Endodermal cell (in vitro differentiated cells): ENCODE measurements around the gene MTA1. TPM values are rescaled to one million over a fixed set of nuclear protein-coding genes. Genes with fewer than 3 reads are reported as not detected.
A peak's percentile ranks its signal among the peaks of the same experiment; 100 is the strongest.

ENCODE experiments used
- DNase-seq: peaks from one replicate; pipeline ENCODE4 v3.0.0-alpha.2; 2017
- H3K27ac ChIP-seq: 2 replicates; pipeline ENCODE4 v1.5.1; 2013; ENCODE audit warnings: mild to moderate bottlenecking, low read depth, low read length, moderate library complexity
- H3K27me3 ChIP-seq: 2 replicates; pipeline ENCODE4 v1.6.1; 2013; ENCODE audit warnings: mild to moderate bottlenecking, low read length, moderate library complexity; ENCODE audit not compliant: insufficient read depth, control insufficient read depth, poor library complexity, severe bottlenecking
- H3K36me3 ChIP-seq: 2 replicates; pipeline ENCODE4 v1.7.0; 2013; ENCODE audit warnings: mild to moderate bottlenecking, low read length, moderate library complexity; ENCODE audit not compliant: control insufficient read depth, insufficient read depth
- H3K4me1 ChIP-seq: one replicate; pipeline ENCODE4 v1.7.0; 2013; ENCODE audit warnings: low read length; ENCODE audit not compliant: control insufficient read depth, insufficient read depth
- H3K4me3 ChIP-seq: 2 replicates; pipeline ENCODE4 v1.5.1; 2013; ENCODE audit warnings: mild to moderate bottlenecking, low read length, moderate library complexity
- H3K9ac ChIP-seq: 2 replicates; pipeline ENCODE4 v1.6.1; 2013; ENCODE audit warnings: mild to moderate bottlenecking, low read length, moderate library complexity; ENCODE audit not compliant: poor library complexity, severe bottlenecking; ENCODE audit errors: extremely low read depth
- H3K9me3 ChIP-seq: 2 replicates; pipeline ENCODE4 v1.6.1; 2013; ENCODE audit warnings: mild to moderate bottlenecking, low read length, moderate library complexity; ENCODE audit not compliant: control insufficient read depth
- H3K27ac Mint-ChIP-seq: 2 replicates; pipeline ENCODE4 v1.8.0; 2020; ENCODE audit warnings: mixed read lengths
- H3K27me3 Mint-ChIP-seq: 2 replicates; pipeline ENCODE4 v1.8.0; 2021; ENCODE audit warnings: mild to moderate bottlenecking, mixed read lengths; ENCODE audit not compliant: insufficient read depth
- H3K36me3 Mint-ChIP-seq: 2 replicates; pipeline ENCODE4 v1.8.0; 2020; ENCODE audit warnings: low read depth, mixed read lengths
- H3K4me1 Mint-ChIP-seq: 2 replicates; pipeline ENCODE4 v1.8.0; 2020; ENCODE audit warnings: mixed read lengths
- H3K4me3 Mint-ChIP-seq: 2 replicates; pipeline ENCODE4 v1.8.0; 2020; ENCODE audit warnings: mild to moderate bottlenecking, moderate library complexity, mixed read lengths
- H3K9me3 Mint-ChIP-seq: 2 replicates; pipeline ENCODE4 v1.8.0; 2020; ENCODE audit warnings: mild to moderate bottlenecking, mixed read lengths
- CTCF ChIP-seq: fragments of 200-600 bp; sonication (generic); conservative IDR thresholded peaks from 2 replicates; pipeline ENCODE4 v1.5.0; 2021; ENCODE audit warnings: antibody characterized with exemption, mild to moderate bottlenecking
- WGBS, 2 experiments: methylation state at CpG; one replicate each; pipeline versions ENCODE4 v1.1.5 to v1.1.7; 2013; ENCODE audit warnings: missing lambda C conversion rate in 2 of 2, mixed read lengths in 1 of 2; ENCODE audit not compliant: insufficient coverage in 1 of 2, insufficient read length in 1 of 2; 5-methylcytosine and 5-hydroxymethylcytosine counted together
- total RNA-seq, 2 donors: library from RNA; stranded (reverse); fragmentation: NEBNext Ultra II Directional in 1 of 2; extraction: Animal tissue kit (Norgen Biotek cat#: 25700) in 1 of 2; gene quantifications; 2 replicates in 1 of 2; 3 replicates in 1 of 2; pipeline ENCODE4 v1.2.1, GENCODE V29; 2021

Gene MTA1
- total RNA-seq, 2 donors from 2014 or later, result 245 to 246 TPM

GRCh38 chr14:105385698-105386365, 33.8 kb upstream of the MTA1 start:
- Histone ChIP-seq H3K9me3 (no peaks in the 10 kb centered on the region), H3K9ac (no peak overlapping the region), H3K27me3 (no peaks in the 10 kb centered on the region), H3K4me1 (no peaks in the 10 kb centered on the region), H3K27ac (no peak overlapping the region), H3K36me3 (peaks cover 5% of the 10 kb centered on the region), H3K4me3 (no peak overlapping the region)
- no peaks in the 10 kb centered on the region for H3K9me3 Mint-ChIP-seq
- H3K36me3 Mint-ChIP-seq, result peaks cover 21% of the 10 kb centered on the region
- H3K4me3 Mint-ChIP-seq, result no peak overlapping the region
- H3K4me1 Mint-ChIP-seq, result no peaks in the 10 kb centered on the region
- no peaks in the 10 kb centered on the region for H3K27me3 Mint-ChIP-seq
- no peak for DNase-seq
- WGBS, 2 experiments, result 93% methylated on average over 18 to 22 of the region's 22 CpGs
- no peak overlapping the region for H3K27ac Mint-ChIP-seq
- TF ChIP-seq CTCF, result no peak

- Mint-ChIP-seq H3K27me3 (no peaks in the 10 kb centered on the region), H3K27ac (no peak overlapping the region), H3K4me3 (no peak overlapping the region), H3K36me3 (peaks cover 21% of the 10 kb centered on the region), H3K9me3 (no peaks in the 10 kb centered on the region), H3K4me1 (no peaks in the 10 kb centered on the region)
- H3K27me3 ChIP-seq, result no peaks in the 10 kb centered on the region
- H3K4me1 ChIP-seq, result no peaks in the 10 kb centered on the region
- H3K36me3 ChIP-seq, result peaks cover 5% of the 10 kb centered on the region
- WGBS, 2 experiments, result 93 to 94% methylated on average over 12 to 33 of the region's 33 CpGs
- H3K27ac ChIP-seq, result no peak overlapping the region
- H3K9ac ChIP-seq, result no peak overlapping the region
- peak; percentile 27 for TF ChIP-seq CTCF
- H3K9me3 ChIP-seq, result no peaks in the 10 kb centered on the region
- DNase-seq, result no peak
- H3K4me3 ChIP-seq, result no peak overlapping the region
Measured at GRCh38 chr14:105386581-105387529, 32.8 kb upstream of the MTA1 start.

GRCh38 chr14:105387530-105387922, 32.1 kb upstream of the MTA1 start:
- WGBS, 2 experiments, result 93 to 100% methylated on average over 5 to 10 of the region's 10 CpGs
- Mint-ChIP-seq H3K4me3 (no peak overlapping the region), H3K4me1 (no peaks in the 10 kb centered on the region), H3K36me3 (peaks cover 18% of the 10 kb centered on the region), H3K27me3 (no peaks in the 10 kb centered on the region), H3K27ac (no peak overlapping the region), H3K9me3 (no peaks in the 10 kb centered on the region)
- H3K27me3 ChIP-seq, result no peaks in the 10 kb centered on the region
- no peaks in the 10 kb centered on the region for H3K4me1 ChIP-seq
- no peak for TF ChIP-seq CTCF
- H3K9ac ChIP-seq, result no peak overlapping the region
- no peak overlapping the region for H3K4me3 ChIP-seq
- no peak for DNase-seq
- H3K9me3 ChIP-seq, result no peaks in the 10 kb centered on the region
- H3K36me3 ChIP-seq, result peaks cover 5% of the 10 kb centered on the region
- no peak overlapping the region for H3K27ac ChIP-seq
